PC-3 (cell line): ENCODE data around the gene NDUFB6.

ENCODE experiments used
- EZH2 ChIP-seq: fragments of 300-600 bp; sonication (generic); IDR thresholded peaks from one replicate; pipeline ENCODE4 v1.6.1; 2017; ENCODE audit warnings: antibody characterized with exemption, mild to moderate bottlenecking, low read length; ENCODE audit not compliant: unreplicated experiment
- TF ChIP-seq, protein P1 (sequence below): fragments of 300-600 bp; sonication (generic); conservative IDR thresholded peaks from 2 replicates; pipeline ENCODE4 v1.5.1; 2017; ENCODE audit warnings: antibody characterized with exemption, low read depth, mild to moderate bottlenecking, low read length

GRCh38 chr9:32570262-32570661, 2.7 kb downstream of the NDUFB6 start:
- TF ChIP-seq, protein P1, sequence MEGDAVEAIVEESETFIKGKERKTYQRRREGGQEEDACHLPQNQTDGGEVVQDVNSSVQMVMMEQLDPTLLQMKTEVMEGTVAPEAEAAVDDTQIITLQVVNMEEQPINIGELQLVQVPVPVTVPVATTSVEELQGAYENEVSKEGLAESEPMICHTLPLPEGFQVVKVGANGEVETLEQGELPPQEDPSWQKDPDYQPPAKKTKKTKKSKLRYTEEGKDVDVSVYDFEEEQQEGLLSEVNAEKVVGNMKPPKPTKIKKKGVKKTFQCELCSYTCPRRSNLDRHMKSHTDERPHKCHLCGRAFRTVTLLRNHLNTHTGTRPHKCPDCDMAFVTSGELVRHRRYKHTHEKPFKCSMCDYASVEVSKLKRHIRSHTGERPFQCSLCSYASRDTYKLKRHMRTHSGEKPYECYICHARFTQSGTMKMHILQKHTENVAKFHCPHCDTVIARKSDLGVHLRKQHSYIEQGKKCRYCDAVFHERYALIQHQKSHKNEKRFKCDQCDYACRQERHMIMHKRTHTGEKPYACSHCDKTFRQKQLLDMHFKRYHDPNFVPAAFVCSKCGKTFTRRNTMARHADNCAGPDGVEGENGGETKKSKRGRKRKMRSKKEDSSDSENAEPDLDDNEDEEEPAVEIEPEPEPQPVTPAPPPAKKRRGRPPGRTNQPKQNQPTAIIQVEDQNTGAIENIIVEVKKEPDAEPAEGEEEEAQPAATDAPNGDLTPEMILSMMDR, result no peak
- TF ChIP-seq EZH2, result no peak
